ENCODE measurements around the gene TTF2. TPM values are rescaled to one million over a fixed set of nuclear protein-coding genes. Genes with fewer than 3 reads are reported as not detected.
A peak's percentile ranks its signal among the peaks of the same experiment; 100 is the strongest.
"Not testable (repeated sequence)": the region's sequence is repeated elsewhere in the genome, so short reads cannot be mapped to it uniquely, and the experiment has no call there.

TTF2 gene
- total RNA-seq, 1 experiment from 2014 or later, result 64.6 TPM

- H3K27me3 ChIP-seq (ENCODE audit: control insufficient read depth, insufficient read depth, low read length), result no peaks in the 10 kb centered on the region
- DNase-seq, result peak; percentile 37
- peaks cover 29% of the 10 kb centered on the region for H3K36me3 ChIP-seq (replicated peaks; ENCODE audit: control insufficient read depth, insufficient read depth, low read length)
- H3K4me3 ChIP-seq (ENCODE audit: insufficient read depth, low read depth, low read length), result no peak overlapping the region
Observed at GRCh38 chr1:117093091-117093534, 33.0 kb downstream of the TTF2 start.

DNA sequence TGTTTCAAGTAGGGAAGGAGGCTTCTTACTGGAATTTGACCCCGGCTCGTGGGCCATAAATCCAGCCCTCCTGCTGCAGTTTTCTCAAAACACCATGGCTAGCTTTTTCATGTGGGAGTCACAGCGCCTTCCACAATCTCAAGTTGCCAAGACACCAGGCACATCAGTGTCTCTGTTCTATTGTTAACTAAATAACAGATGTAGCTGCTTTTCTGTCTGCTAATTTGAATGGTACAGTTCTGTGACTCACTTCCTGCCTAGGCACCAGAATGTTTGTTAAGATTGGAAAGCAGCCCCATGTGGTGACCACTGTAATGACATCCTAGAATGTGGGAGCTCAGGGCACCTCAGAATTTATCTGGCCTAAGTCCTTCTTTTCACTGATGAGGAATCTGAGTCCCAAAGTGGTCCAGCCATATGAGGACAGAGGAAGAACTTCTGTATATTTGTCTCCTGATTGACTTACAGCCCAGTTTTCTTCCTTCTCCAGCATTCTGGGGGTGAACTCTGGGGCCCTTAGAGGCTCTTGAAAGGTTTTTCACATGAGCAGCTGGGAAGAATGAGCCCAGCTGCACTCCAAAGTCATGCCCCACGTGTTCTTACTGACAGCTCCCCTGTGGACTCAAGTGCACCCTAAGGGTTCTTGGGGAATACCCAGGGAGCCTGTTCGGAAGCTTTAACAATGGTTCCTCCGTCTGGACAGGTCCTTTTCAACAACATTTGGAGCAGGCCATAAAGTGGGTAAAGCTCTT is 33.9 kb downstream of the TTF2 start:
- Histone ChIP-seq H3K4me3 (ENCODE audit: insufficient read depth, low read depth, low read length) (no peak overlapping the region), H3K36me3 (replicated peaks; ENCODE audit: control insufficient read depth, insufficient read depth, low read length) (peaks cover 29% of the 10 kb centered on the region), H3K27me3 (ENCODE audit: control insufficient read depth, insufficient read depth, low read length) (no peaks in the 10 kb centered on the region)
- peak; percentile 33 for DNase-seq

DNA sequence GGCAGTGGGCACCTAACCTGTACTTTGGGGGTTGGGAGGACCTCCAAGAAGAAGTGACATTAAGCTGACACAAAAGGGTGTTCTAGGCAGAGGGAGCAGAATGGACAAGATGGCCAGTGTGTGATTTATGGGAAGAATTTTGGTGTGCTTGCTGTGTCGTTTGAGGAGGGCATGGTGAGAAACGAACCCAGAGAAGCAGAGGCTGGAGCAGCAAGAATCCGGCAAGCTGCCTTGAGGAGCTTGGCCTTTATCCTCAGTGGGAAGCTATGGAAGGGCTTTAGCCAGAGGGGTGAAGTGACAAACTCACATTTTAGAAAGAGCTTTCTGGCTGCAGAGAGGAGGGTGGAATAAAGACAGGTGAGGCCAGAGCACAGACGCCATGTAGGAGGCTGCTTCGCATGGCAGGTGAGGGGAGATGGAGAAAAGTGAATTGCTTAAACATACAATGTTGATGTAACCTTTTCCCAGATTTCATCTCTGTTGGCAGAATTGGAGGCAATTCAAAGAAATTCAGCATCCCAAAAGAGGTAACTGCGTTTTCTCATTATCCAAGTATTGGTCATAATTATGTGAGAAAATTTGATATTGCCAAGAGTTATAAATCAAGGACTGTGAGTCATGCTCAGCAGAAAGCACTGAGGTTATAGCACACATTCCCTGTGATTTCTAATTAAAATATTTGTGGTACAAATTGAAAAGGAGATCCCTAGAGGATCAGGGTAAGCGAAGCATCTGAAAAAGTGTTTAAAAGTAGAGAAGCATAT is 34.9 kb downstream of the TTF2 start:
- no peak for DNase-seq
- H3K4me3 ChIP-seq (ENCODE audit: insufficient read depth, low read depth, low read length), result no peak overlapping the region
- no peaks in the 10 kb centered on the region for H3K27me3 ChIP-seq (ENCODE audit: control insufficient read depth, insufficient read depth, low read length)
- H3K36me3 ChIP-seq (replicated peaks; ENCODE audit: control insufficient read depth, insufficient read depth, low read length), result peaks cover 34% of the 10 kb centered on the region

DNA sequence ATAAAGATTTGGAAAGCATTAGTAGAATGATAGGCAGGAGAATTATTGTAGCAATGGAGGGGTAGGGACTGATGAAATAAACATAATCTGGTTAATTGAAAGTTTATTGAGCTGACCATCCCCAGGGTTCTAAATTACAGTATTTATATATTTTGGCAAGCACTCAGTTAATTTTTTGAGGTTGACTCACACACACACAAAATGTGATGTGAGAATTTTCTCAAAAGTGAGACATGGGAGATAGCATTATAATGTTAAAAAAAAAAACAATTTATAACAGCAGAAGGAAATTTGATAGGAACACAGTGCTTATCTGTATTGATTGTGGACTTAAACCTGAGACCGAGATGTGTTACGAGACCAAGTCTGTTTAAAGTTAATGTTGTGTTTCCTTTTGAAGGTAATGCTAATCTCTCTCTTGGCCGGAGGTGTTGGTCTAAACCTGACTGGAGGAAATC is 36.9 kb downstream of the TTF2 start:
- H3K4me3 ChIP-seq (ENCODE audit: insufficient read depth, low read depth, low read length), result no peak overlapping the region
- no peak for DNase-seq
- no peaks in the 10 kb centered on the region for H3K27me3 ChIP-seq (ENCODE audit: control insufficient read depth, insufficient read depth, low read length)
- H3K36me3 ChIP-seq (replicated peaks; ENCODE audit: control insufficient read depth, insufficient read depth, low read length), result peaks cover 34% of the 10 kb centered on the region

DNA sequence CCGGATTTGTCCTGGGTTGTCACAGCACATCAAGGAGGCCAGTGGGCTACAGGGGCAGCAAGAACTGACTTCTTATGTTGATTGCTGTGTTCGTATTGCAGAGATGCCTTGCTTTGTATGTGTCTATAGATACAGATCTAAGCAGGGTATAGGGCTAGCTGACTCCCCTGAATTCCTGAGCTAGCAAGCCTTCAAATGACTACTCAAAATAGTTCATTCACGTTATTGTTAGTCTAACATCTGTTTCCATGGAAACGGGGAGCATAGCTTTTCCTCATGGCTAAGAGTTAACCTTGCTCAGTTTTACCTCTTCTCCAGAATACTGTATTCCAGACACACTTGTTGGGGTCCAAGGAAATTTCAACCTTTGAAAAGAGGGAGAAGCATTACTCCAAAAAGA is 37.3 kb downstream of the TTF2 start:
- Histone ChIP-seq H3K27me3 (ENCODE audit: control insufficient read depth, insufficient read depth, low read length) (no peaks in the 10 kb centered on the region), H3K36me3 (replicated peaks; ENCODE audit: control insufficient read depth, insufficient read depth, low read length) (peaks cover 36% of the 10 kb centered on the region), H3K4me3 (ENCODE audit: insufficient read depth, low read depth, low read length) (no peak overlapping the region)
- DNase-seq, result no peak

DNA sequence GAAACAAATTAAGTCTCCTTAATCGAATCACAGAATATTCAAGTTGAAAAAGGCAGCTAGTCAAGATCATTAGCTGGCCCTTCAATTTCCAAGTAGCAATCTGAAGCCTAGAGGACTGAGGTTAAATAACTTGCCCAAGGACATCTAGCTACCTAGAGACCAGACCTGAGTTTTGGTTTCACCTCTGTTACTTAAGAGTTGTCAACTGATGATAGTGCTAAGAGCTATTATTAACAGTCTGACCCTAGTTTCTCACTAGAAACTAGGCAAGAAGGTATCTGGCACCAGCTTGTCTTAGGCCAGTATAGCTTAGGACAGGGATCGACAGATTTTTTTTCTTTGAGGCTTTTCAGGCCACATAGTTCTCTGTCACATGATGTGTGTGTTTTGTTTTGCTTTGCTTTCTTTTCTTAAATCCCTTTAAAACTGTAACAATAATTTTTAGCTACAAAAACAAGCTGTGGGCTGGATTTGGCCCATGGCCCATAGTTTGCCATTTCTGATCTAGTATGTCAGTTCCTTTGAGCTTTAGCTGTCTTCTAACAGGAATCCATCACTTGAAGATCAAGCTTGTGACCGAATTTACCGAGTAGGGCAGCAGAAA is 38.3 kb downstream of the TTF2 start:
- Histone ChIP-seq H3K4me3 (ENCODE audit: insufficient read depth, low read depth, low read length) (no peak overlapping the region), H3K36me3 (replicated peaks; ENCODE audit: control insufficient read depth, insufficient read depth, low read length) (peaks cover 37% of the 10 kb centered on the region), H3K27me3 (ENCODE audit: control insufficient read depth, insufficient read depth, low read length) (no peaks in the 10 kb centered on the region)
- DNase-seq, result no peak

GRCh38 chr1:117101334-117101733 is 41.2 kb downstream of the TTF2 start:
- Histone ChIP-seq H3K36me3 (replicated peaks; ENCODE audit: control insufficient read depth, insufficient read depth, low read length) (peaks cover 30% of the 10 kb centered on the region), H3K4me3 (ENCODE audit: insufficient read depth, low read depth, low read length) (no peak overlapping the region), H3K27me3 (ENCODE audit: control insufficient read depth, insufficient read depth, low read length) (no peaks in the 10 kb centered on the region)
- DNase-seq, result no peak

DNA sequence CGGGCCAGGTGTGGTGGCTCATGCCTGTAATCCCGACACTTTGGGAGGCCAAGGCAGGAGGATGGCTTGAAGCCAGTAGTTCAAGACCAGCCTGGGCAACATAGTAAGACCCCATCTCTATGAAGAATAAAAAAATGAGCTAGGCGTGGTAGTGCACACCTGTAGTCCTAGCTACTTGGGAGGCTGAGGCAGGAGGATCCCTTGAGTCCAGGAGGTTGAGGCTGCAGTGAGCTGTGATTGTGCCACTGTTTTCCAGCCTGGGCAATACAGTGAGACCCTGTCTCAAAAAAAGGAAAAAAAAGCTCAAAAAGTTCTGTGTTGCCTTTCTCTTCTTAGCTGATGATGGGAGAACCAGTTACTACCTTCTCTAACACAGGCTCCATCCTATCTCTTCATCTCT is 41.7 kb downstream of the TTF2 start:
- H3K36me3 ChIP-seq (replicated peaks; ENCODE audit: control insufficient read depth, insufficient read depth, low read length), result peaks cover 30% of the 10 kb centered on the region
- not testable (repeated sequence) for H3K4me3 ChIP-seq (ENCODE audit: insufficient read depth, low read depth, low read length); DNase-seq; H3K27me3 ChIP-seq (ENCODE audit: control insufficient read depth, insufficient read depth, low read length)

DNA sequence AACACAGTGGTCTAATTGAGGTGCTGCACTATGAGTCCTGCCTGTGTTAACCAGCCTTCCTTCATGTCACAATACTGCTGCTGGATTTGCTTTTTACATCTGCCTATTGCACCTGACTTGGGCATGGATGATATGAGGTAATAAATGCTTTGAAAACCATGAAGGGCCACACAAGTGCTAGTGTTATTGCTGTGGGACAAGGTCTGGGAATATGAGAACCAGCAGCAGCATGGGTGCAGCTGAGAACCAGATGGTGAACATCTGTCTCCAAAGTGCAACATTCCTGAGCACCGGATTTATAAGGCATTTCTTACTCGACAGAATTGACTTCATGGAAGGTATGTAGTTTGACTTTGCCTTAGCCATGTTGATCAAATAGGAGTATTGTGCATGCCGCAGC is 44.9 kb downstream of the TTF2 start:
- Histone ChIP-seq H3K27me3 (ENCODE audit: control insufficient read depth, insufficient read depth, low read length) (no peaks in the 10 kb centered on the region), H3K4me3 (ENCODE audit: insufficient read depth, low read depth, low read length) (no peak overlapping the region), H3K36me3 (replicated peaks; ENCODE audit: control insufficient read depth, insufficient read depth, low read length) (peaks cover 19% of the 10 kb centered on the region)
- no peak for DNase-seq

DNA sequence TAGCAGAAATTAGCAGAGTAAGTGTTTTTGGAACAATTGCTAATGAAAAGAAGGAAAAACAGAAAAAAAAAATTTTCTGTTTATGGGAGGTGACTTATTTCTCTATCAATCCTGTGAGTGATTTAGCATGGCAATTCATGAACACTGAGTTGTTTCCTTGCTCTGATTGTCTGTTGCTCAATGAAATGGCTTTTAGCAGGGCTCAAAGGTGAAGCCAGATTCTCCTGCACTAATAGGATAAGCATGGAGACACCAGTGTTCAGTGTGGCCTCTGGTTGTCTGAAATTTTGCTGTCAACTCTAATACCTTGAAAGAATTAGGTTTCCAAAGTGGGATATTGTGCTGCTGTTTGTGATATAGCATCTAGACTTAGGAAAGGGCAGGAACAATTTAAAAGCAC is 45.6 kb downstream of the TTF2 start:
- DNase-seq, result no peak
- Histone ChIP-seq H3K4me3 (ENCODE audit: insufficient read depth, low read depth, low read length) (no peak overlapping the region), H3K36me3 (replicated peaks; ENCODE audit: control insufficient read depth, insufficient read depth, low read length) (peaks cover 17% of the 10 kb centered on the region), H3K27me3 (ENCODE audit: control insufficient read depth, insufficient read depth, low read length) (no peaks in the 10 kb centered on the region)

DNA sequence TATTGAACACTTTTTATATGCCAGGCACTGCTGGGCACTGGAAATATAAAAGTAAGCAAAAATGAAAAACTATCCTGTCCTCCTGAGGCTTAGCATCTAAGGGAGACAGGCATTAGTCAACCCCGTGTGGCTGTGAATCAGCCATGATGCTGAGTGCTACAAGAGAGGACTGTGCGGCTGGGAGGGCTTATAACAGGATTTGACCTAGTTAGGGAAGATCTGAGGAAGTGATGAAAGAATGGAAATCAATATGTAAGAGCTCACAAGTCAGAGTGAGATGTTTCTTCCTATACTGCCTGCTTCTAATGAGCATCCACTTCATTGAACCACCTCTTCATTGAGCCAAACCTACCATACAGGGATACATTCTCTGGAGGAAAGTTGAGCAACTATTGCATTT is 46.4 kb downstream of the TTF2 start:
- no peak for DNase-seq
- Histone ChIP-seq H3K36me3 (replicated peaks; ENCODE audit: control insufficient read depth, insufficient read depth, low read length) (peaks cover 15% of the 10 kb centered on the region), H3K4me3 (ENCODE audit: insufficient read depth, low read depth, low read length) (no peak overlapping the region), H3K27me3 (ENCODE audit: control insufficient read depth, insufficient read depth, low read length) (no peaks in the 10 kb centered on the region)

GRCh38 chr1:117107364-117107763 is 47.2 kb downstream of the TTF2 start:
- no peaks in the 10 kb centered on the region for H3K27me3 ChIP-seq (ENCODE audit: control insufficient read depth, insufficient read depth, low read length)
- H3K4me3 ChIP-seq (ENCODE audit: insufficient read depth, low read depth, low read length), result no peak overlapping the region
- no peak for DNase-seq
- H3K36me3 ChIP-seq (replicated peaks; ENCODE audit: control insufficient read depth, insufficient read depth, low read length), result peaks cover 11% of the 10 kb centered on the region

GRCh38 chr1:117110774-117111173 is 50.6 kb downstream of the TTF2 start:
- DNase-seq, result no peak
- Histone ChIP-seq H3K4me3 (ENCODE audit: insufficient read depth, low read depth, low read length) (no peak overlapping the region), H3K27me3 (ENCODE audit: control insufficient read depth, insufficient read depth, low read length) (no peaks in the 10 kb centered on the region), H3K36me3 (replicated peaks; ENCODE audit: control insufficient read depth, insufficient read depth, low read length) (peaks cover 4% of the 10 kb centered on the region)

GRCh38 chr1:117112047-117112717 is 52.1 kb downstream of the TTF2 start:
- peaks cover 4% of the 10 kb centered on the region for H3K36me3 ChIP-seq (replicated peaks; ENCODE audit: control insufficient read depth, insufficient read depth, low read length)

More at GRCh38 chr1:117112047-117112717, 52.1 kb downstream of the TTF2 start:
- no peak for DNase-seq
- Histone ChIP-seq H3K4me3 (ENCODE audit: insufficient read depth, low read depth, low read length) (no peak overlapping the region), H3K27me3 (ENCODE audit: control insufficient read depth, insufficient read depth, low read length) (no peaks in the 10 kb centered on the region)

Measured in H7 (cell line).